ENCODE data around the gene PIM1.

PIM1 gene

DNA sequence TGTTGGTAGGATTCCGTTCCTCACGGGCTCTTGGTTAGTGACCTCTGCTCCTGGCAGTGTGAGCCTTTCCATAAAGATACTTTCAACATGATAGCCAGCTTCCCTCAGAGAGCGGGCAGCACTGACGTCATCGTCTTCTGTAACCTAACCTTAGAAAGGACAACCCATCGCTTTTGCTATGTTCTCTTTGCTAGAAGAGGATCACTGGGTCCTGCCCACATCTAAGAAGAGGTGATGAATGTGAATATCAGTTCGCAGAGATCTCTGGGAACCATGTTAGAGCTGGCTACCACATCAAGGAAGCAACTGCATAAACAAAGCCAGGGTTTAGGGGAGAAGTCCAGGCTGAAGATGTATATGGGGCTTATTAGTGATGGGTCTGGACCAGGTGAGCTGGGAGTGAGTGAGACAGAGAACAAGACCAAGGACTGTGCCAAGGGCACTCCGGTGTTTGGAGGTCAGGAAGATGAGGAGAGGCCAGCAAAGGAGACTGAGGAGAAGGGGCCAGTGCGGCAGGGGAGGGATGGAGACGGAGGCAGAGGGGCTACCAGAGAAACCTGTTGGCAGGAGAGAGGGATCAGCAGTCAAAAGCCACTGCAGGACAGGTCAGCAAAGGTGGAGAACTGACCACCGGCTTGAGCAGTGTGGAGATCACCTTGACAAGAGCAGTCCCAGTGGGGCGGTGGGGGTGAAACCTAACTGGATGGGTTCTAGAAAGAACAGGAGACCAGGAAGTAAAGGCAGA is 39.7 kb downstream of the PIM1 start:
- no peak for DNase-seq (ENCODE audit: low read depth)
- H3K4me3 ChIP-seq (ENCODE audit: low read depth, low read length) = no peak overlapping the region

DNA sequence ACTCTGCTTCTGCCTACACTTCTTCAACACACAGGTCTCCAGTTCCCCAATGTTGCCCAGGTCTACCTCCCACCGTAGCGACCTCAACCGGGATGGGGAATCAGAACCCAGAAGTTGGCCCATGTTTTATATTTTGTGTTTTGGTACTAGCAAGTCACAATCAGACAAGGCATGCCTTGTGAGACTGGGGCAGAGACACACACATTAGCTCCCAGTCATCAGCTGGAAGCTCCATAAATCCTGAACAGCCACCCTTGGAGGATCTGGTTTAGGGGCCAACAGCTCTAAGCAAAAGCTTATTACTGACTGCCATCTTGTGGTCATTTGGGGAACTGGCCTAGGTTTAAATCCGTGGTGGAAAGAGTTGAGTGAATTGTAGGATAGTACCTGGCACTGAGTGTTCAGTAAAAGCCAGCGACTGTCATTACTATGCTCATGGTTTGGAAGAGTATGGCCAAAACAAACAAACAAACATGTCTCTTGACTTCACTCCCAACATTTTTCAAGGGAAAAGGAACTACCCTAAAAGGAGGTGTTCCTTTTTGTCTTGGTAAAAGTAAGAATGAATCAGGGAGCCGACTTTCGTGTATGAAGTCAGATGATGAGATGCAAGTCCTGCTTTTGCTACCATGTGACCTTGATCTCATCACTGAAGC is 40.5 kb downstream of the PIM1 start:
- DNase-seq (ENCODE audit: low read depth) = peak; percentile 45
- no peak overlapping the region for H3K4me3 ChIP-seq (ENCODE audit: low read depth, low read length)

DNA sequence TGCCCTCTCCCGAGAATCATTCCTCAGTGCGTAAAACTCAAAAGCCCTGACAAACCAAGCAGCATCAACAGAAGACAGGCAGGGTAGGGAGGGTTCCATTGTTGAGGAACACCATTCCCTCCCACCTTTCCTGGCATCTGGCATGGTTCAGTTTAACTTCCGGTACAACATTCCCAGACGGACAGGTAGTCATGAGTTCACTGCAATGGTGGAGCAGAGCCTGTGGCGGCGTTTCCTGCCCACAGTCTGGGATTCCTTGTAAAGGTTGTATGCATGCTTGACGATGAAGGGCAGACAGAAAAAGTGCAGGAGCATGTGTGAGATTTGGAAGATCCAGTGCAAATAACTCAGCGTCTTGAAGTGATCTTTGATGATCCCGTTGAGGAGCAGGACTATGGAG is 42.3 kb downstream of the PIM1 start:
- DNase-seq (ENCODE audit: low read depth) = no peak
- H3K4me3 ChIP-seq (ENCODE audit: low read depth, low read length) = no peak overlapping the region

DNA sequence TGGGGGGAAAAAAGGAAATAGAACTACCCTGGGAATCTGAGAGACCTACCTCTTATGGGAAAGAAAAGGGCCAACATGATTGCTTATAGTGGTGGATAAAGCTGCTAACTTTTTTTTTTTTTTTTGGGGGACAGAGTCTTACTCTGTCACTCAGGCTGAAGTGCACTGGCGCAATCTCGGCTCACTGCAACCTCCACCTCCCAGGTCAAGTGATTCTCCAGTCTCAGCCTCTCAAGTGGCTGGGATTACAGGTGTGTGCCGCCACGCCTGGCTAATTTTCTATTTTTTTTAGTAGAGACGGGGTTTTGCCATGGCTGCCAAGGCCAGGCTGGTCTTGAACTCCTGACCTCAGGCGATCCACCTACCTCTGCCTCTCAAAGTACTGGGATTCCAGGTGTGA is 48.1 kb downstream of the PIM1 start:
- no peak for DNase-seq (ENCODE audit: low read depth)
- no peak overlapping the region for H3K4me3 ChIP-seq (ENCODE audit: low read depth, low read length)

- DNase-seq (ENCODE audit: low read depth) = no peak
- no peak overlapping the region for H3K4me3 ChIP-seq (ENCODE audit: low read depth, low read length)
These were observed 48.6 kb downstream of the PIM1 start for GRCh38 chr6:37218511-37218910.

DNA sequence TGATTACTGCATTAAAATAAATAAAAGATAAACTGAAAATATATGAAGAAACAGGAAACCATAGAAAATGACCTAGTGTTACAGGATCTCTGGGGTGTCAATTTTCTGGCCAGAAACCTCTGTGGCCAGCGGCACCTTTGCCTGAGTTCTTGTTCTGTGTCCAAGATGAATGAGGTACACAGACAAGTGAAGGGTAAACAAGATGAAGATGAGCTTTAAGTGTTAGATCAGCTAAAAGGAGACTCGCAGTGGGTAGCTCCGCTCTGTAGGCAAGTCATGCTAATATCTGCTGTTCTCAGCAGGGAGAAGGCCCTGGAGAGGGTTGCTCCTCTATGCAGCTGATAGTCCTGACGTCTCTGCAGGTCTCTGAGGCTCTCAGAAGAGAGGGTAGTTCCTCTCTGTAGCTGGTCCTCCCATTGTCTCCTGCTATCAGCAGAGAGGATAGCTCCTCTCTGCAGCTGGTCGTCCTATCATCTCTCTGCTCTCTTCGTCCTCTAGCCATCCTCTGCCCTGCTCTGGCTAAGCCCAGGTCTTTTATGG is 51.7 kb downstream of the PIM1 start:
- no peak for DNase-seq (ENCODE audit: low read depth)
- peak overlapping the region; percentile 58 for H3K4me3 ChIP-seq (ENCODE audit: low read depth, low read length)

- DNase-seq (ENCODE audit: low read depth) = peak; percentile 72
- peak overlapping the region; percentile 58 for H3K4me3 ChIP-seq (ENCODE audit: low read depth, low read length)
These were observed 52.4 kb downstream of the PIM1 start for GRCh38 chr6:37222125-37222967.

DNA sequence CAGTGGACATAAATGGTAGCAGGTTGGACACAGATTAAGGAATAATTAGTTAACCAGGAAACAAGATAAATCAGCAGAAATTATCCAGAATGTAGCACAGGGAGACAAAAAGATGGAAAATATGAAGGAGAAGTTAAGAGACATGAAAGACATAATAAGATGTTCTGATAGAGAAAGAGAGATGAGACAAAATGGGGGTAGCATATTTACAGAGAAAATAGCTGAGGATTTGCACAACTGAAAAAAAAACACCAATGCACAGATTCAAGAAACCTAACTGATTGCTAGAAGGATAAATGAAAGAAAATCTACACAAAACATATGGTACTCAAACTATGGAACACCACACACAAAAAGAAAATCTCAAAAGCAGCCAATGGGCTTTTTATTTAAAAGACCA is 53.0 kb downstream of the PIM1 start:
- peak overlapping the region; percentile 58 for H3K4me3 ChIP-seq (ENCODE audit: low read depth, low read length)
- DNase-seq (ENCODE audit: low read depth) = no peak
